GM21360 (cell line): ENCODE results near the gene GNAQ.

ENCODE experiments used
- ATAC-seq: cut with Tn5 transposase; IDR thresholded peaks from one replicate; pipeline ENCODE4 v1.9.1; 2021; ENCODE audit warnings: mild to moderate bottlenecking, moderate library complexity; ENCODE audit not compliant: unreplicated experiment

GNAQ gene

DNA sequence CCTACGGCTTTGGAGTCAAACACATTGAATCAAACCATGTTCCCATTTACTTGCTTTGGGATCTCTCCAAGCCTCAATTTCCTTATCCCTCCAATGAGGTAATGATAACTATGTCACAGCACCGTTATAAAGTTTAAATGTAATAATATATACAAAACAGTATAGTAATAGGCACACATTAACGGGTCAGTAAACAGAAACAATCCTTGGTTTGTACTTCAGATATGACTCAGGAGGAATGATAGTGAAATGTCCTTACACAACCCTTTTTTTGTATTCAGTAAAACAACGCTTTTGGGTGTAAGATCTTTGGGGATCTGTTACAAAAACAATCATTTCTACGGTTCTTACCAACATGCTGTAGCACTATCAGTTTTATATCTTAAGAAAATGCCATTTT lies 205.0 kb downstream of the GNAQ start:
- ATAC-seq: no peak

DNA sequence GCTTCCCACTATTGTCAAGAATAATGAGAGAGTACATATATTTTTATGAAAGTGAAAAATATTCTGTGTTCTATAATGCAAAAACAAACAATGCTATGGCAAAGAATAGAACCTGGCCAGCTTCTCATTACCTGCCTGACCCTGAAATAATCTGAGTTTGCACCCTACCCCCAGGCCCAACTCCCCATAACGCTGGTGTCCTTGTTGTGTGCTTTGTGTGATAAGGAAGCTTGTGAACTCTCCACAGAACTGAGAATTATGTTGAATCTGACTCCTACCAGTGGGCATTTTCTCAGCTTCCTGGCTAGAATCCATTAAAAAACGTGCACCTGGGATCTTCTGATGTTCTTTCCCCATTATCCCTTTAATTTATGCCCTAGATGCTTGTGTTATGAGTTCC lies 205.5 kb downstream of the GNAQ start:
- ATAC-seq: no peak

DNA sequence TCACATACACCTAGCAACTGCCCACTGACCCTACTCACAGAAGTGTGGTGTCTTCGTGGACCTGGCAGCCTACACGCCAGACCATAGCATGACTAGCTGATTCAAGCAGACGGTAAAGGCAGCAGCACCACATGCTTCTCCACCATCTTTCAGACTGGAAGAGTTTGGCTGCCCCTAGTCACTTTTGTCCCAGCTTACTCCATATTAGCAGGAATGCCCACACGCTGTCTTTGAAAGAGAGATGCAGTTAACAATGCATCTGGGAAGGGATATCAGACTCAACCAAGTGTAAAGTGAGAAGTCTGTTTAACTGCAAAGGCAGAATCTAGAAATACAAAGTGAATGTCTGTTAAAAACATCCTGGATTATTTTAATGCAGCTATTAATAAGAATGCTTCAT lies 206.2 kb downstream of the GNAQ start:
- ATAC-seq: no peak

DNA sequence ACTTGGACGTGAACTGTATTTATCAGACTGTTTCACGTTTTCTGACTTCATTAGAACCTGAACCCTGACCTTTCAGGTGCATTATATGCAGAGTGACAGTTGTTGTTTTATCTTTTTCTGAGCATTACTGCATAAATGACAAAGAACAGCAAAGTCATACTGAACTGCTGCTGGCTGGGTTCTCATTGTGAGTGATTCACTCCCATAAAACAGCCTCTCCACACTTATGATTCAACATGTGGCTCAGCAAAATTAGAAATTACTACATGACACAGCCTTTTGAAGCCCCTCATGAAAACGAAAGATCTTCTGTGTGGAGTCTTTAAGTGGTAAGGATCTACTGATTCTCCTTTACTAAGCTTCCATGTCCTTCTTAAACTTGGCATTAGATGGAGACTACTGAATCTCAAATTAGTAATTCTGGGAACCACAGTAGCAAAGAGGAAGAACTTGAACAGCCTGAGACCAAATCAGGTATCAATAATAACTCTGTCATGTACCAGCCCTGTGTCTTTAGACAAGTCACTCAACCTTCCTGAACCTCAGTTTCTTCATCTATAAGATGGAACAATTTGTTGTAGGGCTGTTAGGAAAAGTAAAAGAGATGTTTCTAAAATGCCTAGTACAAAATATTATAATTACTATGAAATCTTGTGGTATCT lies 211.2 kb downstream of the GNAQ start:
- ATAC-seq: no peak

DNA sequence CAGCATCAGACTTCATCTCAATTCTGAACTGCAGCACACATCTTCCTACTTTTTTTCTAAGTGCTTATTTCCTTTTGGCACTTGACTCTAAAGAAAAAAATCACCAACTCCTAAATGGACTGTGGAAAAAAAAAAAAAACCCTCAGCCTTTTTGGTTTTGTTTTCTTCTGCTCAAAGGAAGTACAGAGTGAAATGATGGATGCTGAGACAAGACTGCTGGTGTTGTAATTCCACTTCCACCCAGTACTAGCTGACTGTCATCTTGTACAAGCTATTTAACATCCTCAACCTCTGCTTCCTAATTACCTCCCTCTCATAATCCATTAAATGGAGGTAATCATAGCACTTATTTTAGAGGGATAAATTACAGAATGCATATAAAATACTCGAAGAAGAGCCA lies 212.0 kb downstream of the GNAQ start:
- no peak for ATAC-seq

DNA sequence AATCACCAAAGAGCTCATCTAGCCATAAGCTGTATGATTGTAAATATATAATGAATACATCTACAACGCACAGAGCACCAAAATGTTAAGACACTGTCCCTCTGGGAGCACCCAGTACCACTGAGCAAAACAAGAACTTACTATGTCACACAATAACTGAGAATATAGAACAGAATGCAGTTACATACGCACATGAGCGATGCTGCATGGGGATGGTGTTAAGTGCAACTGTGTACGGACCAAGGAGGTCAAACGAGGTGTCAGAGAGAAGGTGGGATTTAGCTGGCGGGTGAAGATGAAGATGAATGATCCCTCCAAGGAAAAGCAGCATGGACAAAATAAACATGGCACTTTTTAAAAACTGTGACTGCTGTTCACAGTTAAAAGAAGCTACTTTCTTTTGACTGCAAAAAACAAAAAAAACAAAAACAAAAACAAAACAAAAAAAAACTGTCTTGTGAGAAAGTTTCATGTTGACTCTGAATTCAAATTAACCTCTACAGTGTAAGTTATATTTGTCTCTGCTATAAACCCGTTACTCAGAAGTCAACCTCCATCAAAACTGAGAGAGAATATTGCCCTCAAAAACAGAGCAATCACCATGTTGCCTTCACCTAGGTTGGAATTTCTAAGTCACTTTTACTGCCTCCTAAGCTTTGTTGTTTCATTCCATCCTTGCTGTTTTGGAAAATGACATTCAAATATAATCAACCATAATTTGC lies 213.9 kb downstream of the GNAQ start:
- ATAC-seq: no peak

DNA sequence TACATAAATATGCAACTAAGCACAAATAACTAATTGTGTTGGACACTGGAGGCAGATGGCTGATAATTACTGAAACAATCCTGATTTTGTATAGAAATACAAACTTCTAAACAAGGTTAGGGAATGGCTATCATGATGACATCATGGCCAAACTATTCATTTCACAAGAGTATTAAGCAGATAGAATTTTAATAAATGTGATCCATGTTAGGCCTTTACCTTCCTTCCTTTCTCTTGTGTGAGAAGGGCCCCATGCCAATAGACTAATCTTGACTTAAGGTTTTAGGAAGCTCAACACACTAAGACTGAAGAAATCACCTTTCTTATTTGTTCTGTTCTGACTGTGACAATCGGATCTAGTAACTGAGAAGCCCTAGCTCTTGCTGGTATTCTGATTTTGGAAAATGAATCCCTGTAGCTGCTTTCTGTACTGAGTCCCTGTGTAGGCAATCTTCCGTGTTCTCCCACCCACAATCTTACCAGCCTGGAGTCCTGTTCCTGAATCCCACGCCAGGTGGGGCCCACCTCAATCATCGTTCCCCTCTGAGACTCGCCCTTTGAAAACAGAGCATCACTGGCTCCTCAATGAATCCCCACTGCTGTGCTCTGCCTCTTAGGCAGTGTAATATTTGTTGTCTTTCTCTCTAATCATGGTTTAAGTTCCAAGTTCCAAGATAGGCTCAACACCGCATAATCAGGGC lies 214.8 kb downstream of the GNAQ start:
- ATAC-seq: no peak

DNA sequence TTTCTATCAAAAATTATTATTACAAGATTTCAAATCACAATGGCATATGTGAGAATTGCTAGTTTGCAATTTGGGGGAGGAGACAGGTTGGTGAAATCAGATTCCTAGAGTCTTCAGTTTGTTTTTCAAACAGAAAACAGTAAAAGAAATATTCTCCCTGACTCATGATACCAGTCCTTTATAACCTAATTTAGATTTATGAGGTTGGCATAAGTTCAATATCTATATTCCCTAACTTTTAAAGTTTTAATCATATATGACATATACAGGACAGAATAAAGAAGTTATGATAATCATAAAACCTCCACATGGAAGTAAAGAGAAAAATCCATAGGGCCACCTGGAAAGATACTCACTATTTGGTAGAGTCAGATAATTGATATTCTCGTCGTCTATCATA lies 216.4 kb downstream of the GNAQ start:
- ATAC-seq: no peak

DNA sequence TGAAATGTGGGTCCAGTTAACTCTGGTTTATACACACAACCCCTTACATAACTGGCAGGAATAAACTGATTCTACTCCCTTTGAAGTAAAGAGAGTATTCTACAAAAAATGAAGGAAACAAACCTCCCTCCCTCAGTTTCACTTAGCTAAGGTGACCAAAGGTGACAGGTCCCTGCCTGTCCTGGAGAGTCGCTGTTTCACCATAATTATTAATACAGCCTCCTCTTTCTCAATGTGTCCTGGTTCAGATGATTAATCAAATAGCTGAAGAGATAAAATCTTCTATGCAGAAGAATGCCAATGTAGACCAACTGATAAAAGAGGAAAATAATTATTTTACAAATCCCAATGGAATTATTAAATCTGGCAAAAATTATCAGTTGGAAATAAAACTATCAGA lies 219.8 kb downstream of the GNAQ start:
- ATAC-seq: no peak

DNA sequence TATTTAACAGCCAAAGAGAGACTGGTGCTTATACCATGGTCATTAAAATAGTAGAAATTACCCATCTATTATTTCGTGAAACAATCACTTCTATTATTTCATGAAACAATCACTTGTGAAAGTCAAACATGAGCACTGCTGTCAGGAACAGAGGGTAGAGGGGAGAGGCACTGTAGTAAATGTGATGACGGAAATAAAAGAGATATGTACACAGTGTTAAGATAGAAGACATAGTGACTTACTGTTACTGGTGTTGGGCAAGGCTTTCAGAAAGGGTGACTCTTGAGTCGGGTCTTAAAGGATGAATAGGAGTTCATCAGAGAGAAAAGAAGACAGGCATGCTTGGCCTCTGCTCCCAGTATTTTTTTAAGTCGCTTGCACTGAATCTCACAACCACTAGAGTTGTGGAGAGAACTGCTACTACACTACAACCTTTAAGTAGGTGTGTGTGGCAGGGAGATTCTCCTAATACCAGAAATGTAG lies 220.9 kb downstream of the GNAQ start:
- ATAC-seq: no peak

DNA sequence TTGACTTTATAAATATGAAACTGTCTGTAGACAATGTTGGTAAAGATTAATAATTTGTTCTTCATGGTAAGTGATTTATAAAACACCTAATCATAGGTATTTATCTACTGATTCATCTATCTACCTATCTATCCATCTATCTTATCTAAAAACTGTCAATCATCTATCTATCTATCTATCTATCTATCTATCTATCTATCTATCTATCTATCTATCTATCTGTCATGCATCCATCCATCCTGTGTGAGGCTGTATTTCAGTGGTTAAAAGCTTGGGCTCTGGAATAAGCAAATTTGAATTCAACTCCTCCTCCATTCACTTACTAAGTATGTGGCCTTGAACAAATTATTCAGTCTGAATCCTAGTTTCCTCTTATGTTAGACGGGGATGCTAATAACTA lies 221.6 kb downstream of the GNAQ start:
- no peak for ATAC-seq

DNA sequence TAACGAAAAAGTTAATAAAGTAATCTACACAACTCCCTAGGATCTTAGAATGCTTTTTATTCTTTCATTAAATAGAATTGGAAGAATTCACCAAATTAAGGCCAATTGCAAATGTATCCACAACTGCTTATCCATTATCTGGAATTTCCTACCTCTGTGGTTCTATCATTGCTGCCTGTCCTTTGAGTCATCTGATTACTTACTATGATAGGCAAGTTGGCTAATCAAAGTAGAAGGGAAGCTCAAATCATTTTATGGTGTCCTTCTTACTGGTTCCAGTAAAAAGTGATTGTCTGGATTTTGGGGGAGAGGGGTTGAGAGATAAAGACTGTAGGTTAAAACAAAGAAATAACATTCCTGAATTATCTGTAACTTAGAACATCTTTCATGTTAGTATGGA lies 222.1 kb downstream of the GNAQ start:
- no peak for ATAC-seq

DNA sequence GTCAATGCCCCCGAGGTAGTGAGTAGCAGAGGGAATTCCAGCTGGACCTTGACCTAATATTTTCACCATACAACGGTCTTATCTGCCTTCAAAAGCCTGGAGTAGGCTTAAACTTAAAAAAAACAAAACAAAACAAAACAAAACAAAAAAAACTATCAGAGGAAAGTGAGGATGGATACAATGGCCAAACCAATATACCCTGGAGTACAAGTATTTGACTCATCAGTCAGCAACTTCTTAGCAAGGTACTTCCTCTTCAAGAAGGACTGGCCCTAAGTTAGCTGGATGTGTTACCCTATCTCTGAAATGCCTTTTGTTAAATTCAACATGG lies 222.9 kb downstream of the GNAQ start:
- ATAC-seq: no peak

DNA sequence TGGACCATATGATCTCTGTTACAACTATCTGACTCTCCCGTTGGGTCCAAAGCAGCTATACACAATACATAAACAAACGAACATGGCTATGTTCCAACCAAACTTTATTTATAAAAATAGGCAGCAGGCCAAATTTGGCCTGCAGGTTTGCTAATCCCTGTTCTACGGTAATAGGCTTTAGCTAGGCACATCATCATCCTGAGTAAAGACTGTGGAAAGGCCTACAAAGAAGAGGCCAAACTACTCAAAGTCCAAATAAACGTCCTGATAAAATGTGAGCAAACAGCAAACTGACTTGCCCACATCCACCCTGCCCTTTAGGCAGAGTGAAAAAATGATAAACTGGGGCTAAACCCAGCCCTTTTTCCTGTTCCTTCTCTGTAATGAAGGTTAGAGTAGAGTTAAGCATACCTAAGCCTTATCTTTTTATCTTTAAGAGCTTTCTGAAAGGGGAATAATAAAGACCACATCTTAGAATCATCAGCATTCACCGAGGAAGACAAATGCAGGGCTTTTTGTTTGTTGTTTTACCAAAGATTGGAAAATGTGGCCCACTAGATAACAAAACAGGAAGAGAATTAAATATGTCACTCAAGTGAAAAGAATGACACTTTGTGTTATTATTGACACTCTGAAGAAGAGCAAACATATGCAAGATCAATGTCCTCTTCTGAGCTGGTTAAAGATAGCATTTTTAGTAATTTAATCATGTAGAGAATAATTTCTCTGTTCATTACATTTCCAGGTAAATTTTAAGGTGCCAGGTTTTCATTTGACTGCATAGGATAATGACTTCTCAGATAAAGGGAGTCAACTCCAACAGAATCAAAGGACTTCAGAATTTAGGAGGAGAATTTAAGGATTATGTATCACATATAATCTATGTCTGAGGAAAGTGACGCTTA lies 223.5 kb downstream of the GNAQ start:
- ATAC-seq: no peak

DNA sequence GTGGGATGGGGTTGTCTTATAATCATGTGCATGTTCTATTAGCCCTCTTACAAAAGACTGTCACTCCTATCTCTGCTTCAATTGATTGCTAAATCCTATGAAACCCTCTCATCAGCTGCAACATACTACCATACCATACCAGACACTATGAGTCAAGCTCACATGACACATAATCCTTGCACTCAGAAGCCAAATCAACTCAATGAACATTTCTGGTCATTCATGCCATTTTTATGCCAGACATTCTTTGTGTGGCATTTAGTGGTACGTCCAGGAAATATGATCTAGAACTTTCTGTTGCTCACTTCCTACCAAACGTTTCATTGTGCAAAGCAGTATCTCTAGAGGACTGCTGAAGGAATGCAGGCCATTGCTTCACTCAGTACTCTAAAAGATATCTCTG lies 224.3 kb downstream of the GNAQ start:
- ATAC-seq: no peak

DNA sequence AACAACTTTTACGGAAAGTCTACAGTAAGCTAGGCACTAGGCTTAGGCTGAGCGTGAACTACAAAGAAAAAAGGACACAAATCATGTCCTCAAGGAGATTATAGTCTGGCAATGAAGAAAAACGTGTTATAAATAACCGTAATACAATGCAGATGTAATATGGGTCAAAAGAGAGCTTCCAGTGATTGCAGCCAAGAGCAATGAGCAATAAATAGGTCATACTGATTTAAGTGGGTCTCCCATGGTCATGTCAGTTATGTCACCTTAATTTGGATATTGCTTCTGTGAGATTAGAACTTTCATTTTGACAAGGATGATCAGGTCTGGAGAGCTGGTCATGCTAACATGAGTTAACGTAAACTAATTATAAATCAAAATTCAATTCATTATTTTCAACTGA lies 224.9 kb downstream of the GNAQ start:
- ATAC-seq: no peak

DNA sequence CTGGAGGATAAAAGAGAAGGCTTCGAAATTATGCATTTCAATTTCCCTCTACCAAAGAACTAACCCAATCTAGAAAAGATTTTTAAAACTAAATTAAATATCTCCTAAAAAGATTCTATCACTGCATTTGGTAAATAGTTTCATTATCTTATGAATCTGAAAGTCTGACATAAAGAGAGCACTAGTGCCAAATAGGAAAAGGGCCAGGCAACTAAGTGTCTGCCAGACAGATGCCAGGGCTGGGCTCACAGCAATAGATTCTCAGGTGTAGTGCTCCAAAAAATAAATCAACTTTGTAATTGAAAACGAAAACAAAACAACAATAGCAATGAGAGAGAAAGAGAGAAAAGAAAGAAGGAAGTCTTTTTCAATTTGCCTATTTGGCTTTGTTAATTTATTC lies 225.8 kb downstream of the GNAQ start:
- no peak for ATAC-seq

DNA sequence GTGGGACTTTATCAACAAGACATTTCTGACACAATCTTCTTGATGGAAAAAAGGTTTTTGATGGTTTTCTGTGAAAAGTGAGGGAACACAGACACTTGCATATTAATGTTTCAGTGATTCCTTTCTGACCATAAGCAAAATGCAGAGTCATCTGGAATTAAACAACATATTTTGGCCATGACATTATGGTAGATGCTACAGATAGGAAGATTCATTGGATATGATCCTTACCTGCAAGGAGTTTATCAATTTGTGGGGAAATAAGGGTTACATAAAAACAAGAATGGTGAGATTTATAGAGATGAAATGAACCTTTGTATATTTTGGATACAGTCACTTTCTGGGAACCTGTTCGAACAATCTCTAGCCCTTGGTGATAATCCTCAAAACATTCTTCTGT lies 228.2 kb downstream of the GNAQ start:
- no peak for ATAC-seq

DNA sequence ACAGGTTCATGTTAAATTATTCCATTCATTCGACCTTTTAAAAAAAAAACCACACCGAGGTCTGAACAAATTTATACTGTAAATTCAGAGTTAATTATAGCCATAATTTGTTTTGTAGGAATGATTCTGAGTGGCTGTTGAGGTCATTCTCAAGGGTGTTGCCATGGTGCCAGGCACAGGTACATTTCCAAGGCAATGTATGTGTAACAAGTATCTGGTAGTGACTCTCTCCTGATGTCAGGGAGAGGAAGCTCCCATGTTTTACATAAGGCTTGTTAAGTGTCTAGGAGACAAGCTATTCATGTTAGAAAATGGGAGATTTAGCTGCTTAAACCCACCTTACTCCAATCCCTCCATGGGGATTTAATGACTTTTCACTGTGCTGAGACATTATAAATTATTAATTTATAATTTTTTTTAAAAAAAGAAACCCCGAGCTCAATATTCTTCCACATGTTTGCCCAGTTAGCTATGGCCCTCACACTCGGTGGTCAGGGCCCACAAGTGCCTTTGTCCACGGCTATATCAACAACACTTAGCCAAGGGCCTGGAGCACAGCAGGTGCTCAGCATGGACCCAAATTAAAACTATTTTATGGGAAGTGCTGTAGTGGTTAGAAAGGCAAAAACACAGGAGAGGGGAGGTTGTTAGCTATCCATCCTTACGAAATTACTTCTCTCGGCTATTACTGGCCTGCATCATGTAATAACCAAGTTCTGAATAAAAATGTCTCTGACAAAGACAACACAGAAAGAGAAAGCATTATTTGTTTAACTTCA lies 228.9 kb downstream of the GNAQ start:
- ATAC-seq: no peak

DNA sequence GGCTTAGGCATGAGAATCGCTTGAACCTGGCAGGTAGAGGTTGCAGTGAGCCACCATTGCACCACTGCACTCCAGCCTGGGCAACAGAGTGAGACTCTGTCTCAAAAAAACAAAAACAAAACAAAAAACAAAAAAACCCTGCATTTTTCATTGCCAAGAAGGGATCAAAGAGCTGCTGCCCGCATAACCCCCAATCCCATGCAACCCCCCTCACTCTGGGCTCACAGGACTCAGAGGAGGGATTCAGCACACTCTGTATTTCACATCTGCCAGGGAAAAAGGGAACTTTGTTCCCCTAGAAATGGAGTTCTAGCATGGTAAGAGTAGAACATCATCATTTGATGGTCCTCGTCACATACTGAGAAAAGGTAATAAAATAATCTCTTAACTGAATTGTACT lies 229.5 kb downstream of the GNAQ start:
- no peak for ATAC-seq
